Measurements from ENCODE around the gene TACC2.
A peak's percentile ranks its signal among the peaks of the same experiment; 100 is the strongest.

Gene TACC2

DNA sequence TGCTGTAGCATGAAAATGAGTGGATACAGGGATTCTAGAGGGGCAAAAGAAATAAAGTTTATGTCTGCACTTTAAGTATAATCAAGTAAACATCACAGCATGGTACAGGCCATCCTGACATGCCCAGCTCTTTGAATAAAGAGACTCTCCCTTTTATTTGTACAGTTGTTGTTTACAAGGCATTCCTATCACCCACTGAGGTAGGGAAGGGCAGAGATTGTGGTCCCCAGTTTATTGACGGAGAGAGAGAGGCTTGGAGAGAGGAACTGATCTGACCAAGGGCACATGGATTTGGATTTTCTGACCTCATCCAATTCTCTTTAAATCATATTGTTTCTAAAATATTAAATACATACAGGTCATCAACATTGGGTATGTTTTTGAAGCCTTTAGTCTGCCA is 53.9 kb downstream of the TACC2 start:
- no peaks in the 10 kb centered on the region for H3K9me3 Mint-ChIP-seq
- peaks cover 59% of the 10 kb centered on the region for H3K4me1 Mint-ChIP-seq
- no peaks in the 10 kb centered on the region for H3K27me3 Mint-ChIP-seq (ENCODE audit: low read depth, poor library complexity)
- no peak overlapping the region for H3K4me3 Mint-ChIP-seq
- no peak for DNase-seq
- TF ChIP-seq, protein P1, sequence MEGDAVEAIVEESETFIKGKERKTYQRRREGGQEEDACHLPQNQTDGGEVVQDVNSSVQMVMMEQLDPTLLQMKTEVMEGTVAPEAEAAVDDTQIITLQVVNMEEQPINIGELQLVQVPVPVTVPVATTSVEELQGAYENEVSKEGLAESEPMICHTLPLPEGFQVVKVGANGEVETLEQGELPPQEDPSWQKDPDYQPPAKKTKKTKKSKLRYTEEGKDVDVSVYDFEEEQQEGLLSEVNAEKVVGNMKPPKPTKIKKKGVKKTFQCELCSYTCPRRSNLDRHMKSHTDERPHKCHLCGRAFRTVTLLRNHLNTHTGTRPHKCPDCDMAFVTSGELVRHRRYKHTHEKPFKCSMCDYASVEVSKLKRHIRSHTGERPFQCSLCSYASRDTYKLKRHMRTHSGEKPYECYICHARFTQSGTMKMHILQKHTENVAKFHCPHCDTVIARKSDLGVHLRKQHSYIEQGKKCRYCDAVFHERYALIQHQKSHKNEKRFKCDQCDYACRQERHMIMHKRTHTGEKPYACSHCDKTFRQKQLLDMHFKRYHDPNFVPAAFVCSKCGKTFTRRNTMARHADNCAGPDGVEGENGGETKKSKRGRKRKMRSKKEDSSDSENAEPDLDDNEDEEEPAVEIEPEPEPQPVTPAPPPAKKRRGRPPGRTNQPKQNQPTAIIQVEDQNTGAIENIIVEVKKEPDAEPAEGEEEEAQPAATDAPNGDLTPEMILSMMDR (IDR thresholded peaks at IDR 0.05): no peak
- H3K36me3 Mint-ChIP-seq (ENCODE audit: low read depth): peaks cover 4% of the 10 kb centered on the region
- peak overlapping the region; percentile 74 for H3K27ac Mint-ChIP-seq

DNA sequence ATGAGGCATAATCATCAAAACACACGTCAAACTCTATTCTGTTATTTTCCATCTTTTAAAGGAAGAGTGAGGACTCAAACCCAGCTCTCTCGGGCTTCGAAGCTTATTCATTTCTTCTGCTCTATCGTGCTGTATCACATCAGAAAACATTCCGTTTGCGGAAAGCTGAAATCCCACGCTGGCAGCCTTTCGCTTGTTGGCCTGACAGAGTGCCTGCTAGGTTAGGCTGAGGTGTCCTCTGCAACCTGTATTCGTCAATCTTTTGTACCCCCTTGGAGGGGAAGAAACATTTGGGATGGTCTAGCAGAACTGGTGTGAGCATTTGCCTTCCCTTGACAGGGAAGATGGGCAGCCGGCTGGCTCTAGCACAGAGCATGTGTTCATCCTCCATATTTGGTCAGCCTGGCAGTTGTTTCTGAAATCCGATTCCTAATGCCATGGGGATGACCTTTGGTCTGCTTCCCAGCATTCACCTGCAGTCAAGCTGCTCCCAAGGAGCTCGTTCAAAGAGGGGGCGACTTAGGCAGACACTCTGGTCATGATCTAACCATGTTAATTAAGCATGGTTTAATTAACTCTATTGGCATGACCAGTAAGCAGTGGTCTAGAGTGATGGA is 55.2 kb downstream of the TACC2 start:
- peaks cover 4% of the 10 kb centered on the region for H3K36me3 Mint-ChIP-seq (ENCODE audit: low read depth)
- H3K4me3 Mint-ChIP-seq: peak overlapping the region; percentile 84
- peak; percentile 42 for DNase-seq
- TF ChIP-seq, protein P1 (IDR thresholded peaks at IDR 0.05): no peak
- peaks cover 63% of the 10 kb centered on the region for H3K4me1 Mint-ChIP-seq
- H3K27ac Mint-ChIP-seq: peak overlapping the region; percentile 99
- H3K9me3 Mint-ChIP-seq: no peaks in the 10 kb centered on the region
- no peaks in the 10 kb centered on the region for H3K27me3 Mint-ChIP-seq (ENCODE audit: low read depth, poor library complexity)

DNA sequence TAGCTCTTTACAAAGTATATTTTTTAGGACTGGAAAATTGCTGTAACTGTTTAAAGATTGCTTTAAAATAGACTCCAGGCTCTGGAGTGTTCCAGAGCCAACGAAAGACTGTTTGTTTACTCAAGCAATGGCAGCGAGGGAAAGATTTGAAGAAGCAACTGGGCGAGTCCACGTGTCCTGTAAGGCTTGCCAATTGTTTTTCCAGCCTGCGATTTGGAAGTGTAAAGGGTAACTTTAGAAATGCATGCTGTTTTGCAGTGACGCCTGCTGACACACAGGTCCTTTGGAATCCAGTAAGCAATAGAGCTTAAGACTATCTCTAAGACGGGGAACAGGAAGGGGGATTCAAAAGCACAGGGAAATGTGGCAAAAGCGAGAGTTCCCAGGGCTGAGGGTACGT is 55.8 kb downstream of the TACC2 start:
- TF ChIP-seq, protein P1 (IDR thresholded peaks at IDR 0.05): no peak
- Mint-ChIP-seq H3K4me1 (peaks cover 64% of the 10 kb centered on the region), H3K27ac (peak overlapping the region; percentile 99), H3K4me3 (peak overlapping the region; percentile 84), H3K36me3 (ENCODE audit: low read depth) (peaks cover 4% of the 10 kb centered on the region), H3K27me3 (ENCODE audit: low read depth, poor library complexity) (no peaks in the 10 kb centered on the region), H3K9me3 (no peaks in the 10 kb centered on the region)
- DNase-seq: no peak

DNA sequence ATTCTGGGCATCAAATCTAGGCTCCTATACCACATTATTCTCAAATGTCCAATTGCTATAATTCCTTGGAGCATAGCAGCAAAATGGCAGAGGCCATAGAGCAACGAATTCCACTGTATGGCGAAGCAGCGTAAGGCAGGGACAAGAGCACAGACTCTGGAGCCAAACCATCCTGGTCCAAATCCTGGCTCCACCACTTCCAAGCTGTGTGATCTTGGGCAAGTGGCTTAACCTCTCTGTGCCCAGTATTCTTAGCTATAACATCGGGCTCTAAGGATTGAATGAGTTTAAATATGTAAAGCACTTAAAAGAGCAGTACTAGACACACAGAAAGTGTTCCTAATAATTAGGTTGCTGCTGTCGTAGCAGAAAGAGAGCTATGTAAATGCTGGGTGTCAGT is 56.2 kb downstream of the TACC2 start:
- Mint-ChIP-seq H3K9me3 (no peaks in the 10 kb centered on the region), H3K4me3 (peak overlapping the region; percentile 84), H3K4me1 (peaks cover 64% of the 10 kb centered on the region), H3K36me3 (ENCODE audit: low read depth) (peaks cover 4% of the 10 kb centered on the region), H3K27me3 (ENCODE audit: low read depth, poor library complexity) (no peaks in the 10 kb centered on the region), H3K27ac (peak overlapping the region; percentile 99)
- no peak for DNase-seq
- TF ChIP-seq, protein P1 (IDR thresholded peaks at IDR 0.05): no peak

DNA sequence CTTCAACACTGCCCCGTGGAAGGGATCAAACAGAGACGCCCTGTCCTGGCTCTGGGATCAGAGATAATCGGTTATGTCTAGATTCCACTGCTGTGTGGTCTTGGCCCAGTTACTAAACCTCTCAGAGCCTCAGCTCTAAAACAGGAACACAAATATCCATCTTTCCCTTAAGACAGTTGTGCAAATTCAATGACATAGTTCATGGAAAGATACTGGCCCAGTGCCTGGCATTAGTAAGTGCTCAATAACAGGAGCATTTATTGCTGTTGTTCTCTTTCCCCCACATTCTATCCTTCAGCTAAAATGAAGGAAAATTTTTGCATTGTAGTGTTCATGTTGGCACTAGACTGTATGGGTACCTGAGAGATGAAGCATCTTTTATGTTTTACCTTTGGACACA is 58.6 kb downstream of the TACC2 start:
- no peak for DNase-seq
- Mint-ChIP-seq H3K27me3 (ENCODE audit: low read depth, poor library complexity) (no peaks in the 10 kb centered on the region), H3K27ac (no peak overlapping the region), H3K4me1 (peaks cover 65% of the 10 kb centered on the region), H3K4me3 (no peak overlapping the region), H3K36me3 (ENCODE audit: low read depth) (peaks cover 23% of the 10 kb centered on the region), H3K9me3 (no peaks in the 10 kb centered on the region)
- TF ChIP-seq, protein P1 (IDR thresholded peaks at IDR 0.05): no peak

DNA sequence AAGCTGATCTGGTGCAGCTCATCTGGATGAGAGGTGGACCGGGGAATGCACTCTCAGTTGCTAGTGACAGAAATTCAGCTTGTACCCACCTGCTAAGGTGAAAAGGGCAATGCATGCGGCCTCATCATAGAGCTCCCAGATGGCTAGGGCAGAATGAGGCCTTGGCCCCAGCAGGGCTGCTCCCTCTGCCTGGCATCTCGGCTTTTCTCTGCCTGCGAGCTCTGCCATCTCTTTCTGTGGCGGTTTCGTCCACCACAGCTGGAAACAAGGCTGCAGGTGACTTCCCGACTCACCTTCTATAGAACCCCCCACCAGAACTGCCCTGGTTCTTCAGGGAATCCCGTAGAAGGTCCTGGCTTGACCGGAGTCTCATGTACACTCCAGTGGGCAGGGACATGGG is 60.1 kb downstream of the TACC2 start:
- Mint-ChIP-seq H3K9me3 (no peaks in the 10 kb centered on the region), H3K27ac (peak overlapping the region; percentile 85), H3K27me3 (ENCODE audit: low read depth, poor library complexity) (no peaks in the 10 kb centered on the region), H3K4me1 (peaks cover 52% of the 10 kb centered on the region), H3K4me3 (no peak overlapping the region), H3K36me3 (ENCODE audit: low read depth) (peaks cover 38% of the 10 kb centered on the region)
- no peak for DNase-seq
- TF ChIP-seq, protein P1 (IDR thresholded peaks at IDR 0.05): no peak

All from nephron progenitor cell (in vitro differentiated cells).